Cerebellar nuclear complex (tissue), 1 donor: ENCODE data around the gene TASOR2.

ENCODE experiments used
- DNase-seq, 2 experiments: peaks; one replicate each; lab custom pipeline; 2025; lab: John Stamatoyannopoulos, UW

Gene TASOR2

DNA sequence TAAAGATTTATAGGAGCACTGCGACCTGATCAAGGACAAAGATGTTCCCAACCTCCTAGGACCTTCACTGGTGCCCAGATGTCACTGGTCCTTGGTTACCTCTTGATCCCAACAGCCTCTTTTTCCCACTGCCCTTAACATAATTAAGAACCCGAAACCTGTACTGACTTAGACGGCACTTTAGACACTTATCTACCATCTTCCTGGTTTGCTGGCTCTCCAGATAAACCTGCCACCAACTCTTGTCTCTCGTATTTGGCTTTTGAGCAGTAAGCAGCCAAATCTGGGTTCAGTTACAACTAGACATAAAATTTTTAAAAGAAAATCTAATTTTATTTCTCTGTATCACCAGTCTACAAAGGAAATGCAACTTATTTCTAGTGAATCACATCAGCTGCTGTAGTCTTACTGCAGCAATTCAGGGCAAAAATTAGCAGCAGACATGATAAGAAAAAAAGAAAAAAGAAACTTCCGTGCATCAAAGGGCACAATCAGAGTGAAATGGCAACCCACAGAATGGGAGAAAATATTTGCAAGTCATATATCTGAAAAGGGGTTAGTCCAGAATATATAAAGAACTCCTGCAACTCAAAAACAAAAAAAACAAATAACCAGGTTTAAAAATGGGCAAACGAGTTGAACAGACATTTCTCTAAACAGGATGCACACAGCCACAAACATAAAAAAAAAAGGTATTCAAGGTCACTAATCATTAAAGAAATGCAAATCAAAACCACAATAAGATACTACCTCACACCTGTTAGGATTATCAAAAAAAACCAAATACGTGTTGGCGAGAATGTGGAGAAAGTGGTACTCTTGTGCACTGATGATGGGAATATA lies 27.7 kb upstream of the TASOR2 start:
- DNase-seq, result no peak

DNA sequence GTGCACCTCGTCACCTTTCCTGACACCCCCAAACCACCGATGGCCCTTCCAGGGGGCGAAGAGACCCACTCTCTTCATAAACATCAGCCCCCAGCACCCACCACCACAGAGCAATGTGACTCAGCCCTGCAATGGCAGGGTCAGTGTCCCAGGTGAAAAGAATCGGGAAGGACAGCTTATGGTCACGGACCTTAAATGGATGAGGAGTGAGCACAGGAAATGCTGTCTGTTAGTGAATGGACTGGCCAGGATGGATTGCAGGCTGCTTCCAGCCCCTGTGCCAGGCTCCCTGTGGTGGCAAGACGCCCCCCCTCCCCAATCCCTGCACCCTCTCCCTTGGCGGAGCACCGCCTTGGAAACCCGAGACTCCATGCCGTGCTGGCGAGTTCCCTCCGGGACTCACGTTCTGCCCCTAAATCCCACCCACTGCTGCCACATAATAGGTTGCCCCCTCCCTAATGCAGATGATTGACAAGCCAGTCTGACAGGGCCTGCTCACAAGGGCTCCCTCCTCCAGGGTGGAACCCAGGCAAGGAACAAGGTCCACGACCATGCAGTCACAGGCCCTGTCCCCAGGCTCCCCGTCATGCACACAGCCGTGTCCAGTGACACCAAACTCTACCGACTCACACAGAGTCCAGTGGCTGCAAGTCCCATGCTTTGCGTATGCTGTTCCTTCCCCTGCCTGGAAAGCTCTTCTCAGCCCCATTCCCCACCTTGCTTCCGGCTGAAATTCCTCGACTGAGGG lies 25.6 kb upstream of the TASOR2 start:
- no peak for DNase-seq

DNA sequence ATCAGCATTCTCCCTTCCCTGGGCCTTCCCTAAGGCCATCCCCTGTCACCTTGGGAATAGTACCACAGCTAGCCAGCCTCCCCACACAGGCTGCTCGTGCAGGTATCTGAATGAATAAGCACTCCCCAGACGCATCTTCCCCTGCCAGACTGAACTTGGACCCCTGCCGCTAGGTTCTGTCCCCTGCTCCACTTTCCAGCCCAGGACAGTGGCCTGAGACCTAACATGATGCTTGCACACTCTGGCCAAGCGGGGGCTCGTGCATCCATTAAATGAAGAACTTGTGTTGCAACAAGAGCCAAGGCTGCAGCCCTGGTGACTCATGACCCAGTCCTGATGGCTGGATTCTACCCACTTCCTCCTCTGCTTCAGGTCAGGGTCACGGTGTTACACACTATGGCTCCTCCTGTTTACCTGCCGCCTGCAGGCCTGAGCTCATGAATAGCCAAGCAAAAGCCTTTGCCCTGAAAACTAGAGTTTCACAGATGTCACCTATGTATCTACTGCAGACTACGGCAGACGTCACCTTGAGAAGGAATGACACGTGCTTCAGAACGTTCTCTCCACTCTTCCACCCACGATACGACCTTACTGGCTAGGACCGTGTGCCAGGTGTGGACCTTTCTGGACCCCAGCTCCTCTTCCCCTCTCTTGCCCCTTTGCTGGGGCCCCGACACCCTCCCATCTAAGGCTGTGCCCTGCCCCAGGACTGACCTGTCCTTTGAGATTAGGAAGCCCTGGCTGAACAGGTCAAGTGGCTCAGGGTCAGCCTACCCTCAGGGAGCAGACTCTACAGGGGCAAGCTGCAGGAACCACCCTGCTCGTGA lies 24.7 kb upstream of the TASOR2 start:
- no peak for DNase-seq

DNA sequence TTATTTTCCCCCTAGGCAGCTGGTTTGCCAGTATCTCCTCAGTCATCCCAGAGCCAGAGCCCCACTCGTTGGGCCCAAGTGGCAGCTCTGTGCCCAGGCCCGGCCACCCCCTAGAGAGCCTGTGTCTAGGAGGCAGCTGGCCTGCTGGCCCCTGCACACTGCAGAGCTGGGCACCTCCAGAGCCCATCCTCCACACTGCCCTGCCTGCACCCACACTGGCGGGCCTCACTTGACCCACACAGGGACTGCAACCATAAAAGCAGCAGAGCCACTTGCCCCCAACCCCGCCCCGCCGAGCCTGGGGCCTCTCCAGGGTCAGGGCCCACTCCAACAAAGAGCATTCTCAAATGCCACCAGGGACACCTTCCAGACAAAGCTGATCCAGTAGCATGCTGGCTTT lies 23.6 kb upstream of the TASOR2 start:
- DNase-seq, result no peak

DNA sequence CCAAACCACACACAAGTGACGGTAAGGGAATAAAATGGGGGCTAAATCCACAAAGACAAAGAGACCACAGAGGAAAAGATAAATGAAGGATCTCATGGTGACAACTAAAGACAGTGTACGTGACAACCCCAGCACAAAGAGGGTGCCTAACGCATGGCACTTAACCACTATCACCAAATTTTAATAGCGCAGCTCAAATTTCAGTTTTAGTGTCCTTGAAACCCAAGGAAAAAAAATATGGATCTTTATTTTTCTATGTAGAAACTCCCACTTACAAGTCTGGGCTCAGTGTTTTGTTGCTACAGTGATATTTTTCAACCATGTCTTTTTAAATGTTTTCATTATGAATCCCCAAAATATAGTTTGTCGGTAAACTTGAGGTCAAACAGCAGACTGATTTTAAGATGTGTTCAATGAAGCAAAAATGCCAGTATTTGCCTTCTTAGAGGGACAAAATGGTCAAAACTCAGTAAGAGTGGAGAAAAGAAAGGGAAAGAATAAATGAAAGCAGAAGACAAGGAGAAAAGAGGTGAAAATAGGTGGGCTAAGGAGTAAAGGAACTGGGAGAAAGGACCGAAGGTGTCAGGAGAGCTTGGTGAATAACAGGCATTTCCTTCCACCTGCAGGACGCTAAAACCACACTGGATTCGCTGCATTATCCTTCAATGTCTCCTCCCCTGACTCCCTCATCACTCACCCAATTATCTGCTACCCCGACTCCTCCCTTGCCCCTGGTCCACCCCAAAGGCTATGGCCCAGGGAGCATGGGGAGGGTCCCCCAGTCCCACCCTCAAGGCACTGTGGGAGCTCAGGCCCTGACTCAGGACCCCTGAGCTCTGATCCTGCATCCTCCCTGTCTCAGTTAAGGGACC lies 21.7 kb upstream of the TASOR2 start:
- DNase-seq, result no peak

DNA sequence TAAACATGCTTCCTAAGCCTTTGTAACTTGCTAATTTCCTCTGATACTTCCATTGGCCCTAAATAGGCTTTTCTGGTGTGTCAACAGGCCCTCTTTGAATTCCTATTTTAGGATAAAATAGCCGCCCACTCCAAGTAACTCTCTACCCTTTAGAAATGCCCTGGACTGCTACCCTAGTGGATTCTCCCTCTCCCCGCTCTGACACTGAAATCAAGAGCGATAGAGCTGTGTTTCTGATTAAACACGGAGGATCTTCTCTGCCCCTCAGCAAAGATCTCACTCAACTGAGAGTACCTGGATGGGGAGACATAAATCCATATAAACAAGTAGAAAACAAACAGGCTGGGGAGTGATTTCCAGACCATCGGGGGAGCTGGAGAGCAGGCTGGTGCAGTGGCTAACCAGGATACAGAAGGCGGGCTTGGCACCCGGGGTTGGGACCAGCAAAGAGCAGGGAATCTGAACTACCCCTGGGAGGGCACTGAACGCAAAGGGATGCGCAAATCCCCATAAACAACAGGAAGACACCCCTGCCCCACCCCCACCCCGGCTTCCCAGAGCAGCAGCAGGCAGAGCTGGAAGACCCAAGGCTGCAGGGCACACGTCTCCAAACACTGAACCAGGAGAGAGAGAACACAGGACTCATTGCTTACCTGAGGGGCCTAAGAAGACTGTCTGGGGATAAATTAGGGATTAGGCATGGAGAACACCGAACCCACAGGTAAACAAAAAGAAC lies 20.8 kb upstream of the TASOR2 start:
- DNase-seq, result no peak

DNA sequence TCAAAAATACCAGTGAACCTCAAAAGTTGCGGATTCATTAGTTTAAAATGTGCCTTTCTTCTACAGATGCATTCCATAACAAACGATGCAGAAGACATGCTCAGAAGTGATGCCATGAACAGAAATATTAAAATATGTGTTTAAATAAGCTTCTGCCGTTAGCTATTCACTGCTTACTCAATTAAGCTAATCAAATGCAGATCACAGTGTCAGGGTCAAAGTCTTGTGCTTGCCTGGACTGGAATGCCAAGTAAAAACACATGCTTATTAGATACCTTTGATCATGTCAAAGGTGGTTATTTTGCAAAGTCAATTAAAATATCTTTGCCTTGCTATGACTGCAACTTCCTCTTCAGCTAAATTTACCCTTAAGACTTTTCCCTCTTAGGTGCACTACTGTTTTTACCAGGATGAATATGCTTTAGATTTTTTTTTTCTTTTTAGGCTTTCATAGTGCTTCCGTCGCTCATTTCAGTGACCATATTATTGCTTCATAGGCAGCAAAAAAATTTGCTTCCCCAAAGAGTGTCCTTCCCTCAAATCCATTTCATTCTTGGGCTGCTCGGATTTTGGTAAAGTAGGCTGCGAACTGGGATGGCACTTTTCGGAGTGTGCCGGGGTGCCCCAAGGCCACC lies 19.1 kb upstream of the TASOR2 start:
- DNase-seq, result no peak

DNA sequence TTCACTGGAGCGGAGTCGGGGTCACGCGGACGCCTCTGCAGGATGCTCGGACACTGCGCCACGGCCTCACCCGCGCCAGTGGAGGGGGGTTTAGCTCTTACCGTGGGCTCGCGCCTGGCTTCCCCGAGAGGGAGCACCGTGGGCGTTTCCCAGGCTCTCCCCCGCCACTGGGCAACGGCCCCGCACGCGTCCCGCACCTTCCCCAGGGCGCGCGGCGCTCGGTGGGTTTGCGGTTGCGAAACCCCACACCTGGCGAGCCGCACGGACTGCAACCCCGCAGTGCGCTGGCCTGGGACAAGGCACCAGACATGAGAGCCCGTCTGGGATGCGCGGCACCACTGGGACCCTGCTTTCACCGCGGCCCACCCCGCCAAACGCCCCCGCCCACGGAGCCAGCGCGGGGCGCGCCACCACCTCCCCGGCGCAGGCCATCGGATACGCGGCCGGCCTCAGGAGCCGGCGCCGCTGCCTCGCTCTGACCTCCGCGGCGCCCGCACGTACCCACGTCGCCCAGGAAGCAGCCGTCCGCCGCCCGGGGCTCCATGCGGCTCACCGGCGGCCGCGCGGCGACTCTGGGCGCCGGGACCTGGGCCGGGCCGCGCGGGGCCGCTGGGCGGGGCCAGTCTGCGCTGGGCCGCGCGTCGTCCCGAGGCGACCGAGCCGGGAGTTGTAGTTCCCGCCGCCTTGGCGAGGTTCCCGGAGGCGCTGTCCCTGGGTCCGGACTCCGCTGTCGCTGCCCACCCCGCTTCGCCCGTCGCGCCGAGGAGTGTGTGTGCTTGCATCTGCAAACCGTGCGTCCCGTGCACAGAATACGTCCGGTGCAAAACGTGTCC lies 18.4 kb upstream of the TASOR2 start, which contains the start of gene ASB13:
ASB13 (minus strand) TSS at position 588 of the 833 bp plus-strand sequence; CDS start at position 544, 44 bp downstream.
- no peak for DNase-seq

DNA sequence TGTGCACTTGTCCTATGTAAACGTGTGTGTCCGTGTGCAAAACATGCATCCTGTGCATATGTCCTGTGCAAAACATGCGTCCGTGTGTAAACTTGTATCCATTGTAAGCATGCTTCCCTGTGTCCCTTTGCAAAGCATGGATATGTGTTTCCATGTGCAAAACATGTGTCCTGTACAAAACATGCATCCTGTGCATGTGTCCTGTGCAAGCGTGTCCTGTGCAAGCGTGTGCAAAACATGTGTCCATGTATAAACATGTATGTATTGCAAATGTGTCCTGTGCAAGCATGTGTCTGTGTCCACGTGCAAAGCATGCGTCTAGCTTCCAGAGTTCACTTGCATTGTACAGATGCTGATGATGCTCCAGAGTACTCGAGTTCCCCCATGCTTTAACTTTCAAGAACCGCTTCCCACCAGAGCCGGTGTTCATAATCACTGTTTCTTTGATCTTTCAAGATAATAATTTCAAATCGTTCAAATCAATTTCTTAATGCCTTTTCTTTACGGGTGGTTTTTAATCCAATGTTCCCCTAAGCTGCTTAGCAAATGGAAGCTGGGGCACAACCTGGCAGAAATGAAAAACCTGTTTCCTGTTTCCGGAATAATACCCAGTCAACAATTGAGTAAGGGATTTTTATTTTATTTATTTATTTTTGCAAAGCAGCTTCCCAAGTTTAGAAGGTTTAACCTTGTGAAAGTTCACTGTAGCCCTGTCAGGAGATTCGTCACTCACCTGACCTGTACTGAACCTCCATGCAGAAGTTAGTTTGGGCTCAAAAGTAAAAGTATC lies 17.6 kb upstream of the TASOR2 start:
- DNase-seq, result no peak

DNA sequence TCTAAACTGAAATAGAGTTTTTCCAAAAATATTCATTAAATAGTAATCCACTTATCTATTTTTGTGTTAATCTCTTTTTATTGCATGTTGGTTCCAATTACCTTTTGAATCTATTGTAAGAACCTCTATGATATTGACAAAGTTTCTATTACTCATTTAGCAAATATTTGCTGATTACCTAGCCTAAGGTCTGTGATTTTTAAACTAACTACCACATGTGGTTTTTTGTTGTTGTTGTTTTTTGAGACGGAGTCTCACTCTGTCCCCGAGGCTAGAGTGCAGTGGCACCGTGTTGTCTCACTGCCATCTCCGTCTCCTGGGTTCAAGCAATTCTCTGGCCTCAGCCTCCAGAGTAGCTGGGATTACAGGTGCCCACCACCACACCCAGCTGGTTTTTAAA lies 16.2 kb upstream of the TASOR2 start:
- DNase-seq, result no peak

DNA sequence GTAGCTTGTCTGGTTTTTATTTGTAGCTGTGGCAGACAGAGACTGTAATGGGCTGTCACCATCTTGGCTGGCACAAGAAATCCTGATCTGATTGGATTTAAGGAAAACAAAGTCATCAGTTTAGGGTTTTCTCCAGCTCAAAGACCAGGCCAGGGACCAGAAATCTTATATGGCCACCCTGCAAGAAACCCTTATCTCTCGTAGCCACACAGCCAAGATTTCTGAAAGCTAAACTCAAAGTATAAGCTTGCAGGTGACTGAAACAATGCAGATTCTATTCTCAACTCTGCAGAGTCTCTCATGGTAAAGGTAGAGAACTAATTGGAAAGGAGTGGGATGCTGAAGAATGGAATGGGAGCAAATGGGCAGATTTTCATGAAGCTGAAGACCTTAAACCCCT lies 15.0 kb upstream of the TASOR2 start:
- no peak for DNase-seq

DNA sequence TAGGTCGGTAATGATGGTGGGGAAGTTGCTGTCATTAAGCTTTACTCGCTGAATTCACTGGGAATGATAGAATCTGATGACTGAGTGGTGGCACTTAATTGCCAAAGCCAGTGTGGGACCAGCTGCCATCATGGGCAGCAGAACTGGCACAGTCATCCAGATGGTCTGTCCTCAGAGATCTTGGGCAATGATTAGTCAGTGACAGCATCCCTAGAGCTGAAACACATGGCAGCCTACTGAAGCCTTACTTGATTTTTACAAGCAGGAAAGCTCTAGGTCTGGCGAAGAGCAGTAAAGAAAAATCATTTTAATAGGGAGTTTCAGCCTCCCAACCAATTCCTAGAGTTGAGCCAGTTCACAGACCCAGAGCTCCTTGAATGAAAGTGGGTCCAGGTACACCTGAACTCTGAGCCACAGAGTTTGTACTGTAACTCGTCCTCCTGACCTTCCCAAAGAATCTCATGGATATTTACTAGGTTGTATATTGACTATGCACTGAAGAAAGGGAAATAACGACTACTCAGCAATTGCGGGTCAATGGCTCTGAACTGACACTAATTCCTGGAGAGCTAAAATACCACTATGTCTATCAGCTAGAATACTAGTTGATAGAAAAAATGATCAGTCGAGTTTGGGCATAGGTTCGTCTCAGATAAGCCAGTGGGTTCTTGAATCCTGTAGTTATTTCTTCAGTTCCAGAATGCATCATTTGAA lies 13.8 kb upstream of the TASOR2 start:
- no peak for DNase-seq

DNA sequence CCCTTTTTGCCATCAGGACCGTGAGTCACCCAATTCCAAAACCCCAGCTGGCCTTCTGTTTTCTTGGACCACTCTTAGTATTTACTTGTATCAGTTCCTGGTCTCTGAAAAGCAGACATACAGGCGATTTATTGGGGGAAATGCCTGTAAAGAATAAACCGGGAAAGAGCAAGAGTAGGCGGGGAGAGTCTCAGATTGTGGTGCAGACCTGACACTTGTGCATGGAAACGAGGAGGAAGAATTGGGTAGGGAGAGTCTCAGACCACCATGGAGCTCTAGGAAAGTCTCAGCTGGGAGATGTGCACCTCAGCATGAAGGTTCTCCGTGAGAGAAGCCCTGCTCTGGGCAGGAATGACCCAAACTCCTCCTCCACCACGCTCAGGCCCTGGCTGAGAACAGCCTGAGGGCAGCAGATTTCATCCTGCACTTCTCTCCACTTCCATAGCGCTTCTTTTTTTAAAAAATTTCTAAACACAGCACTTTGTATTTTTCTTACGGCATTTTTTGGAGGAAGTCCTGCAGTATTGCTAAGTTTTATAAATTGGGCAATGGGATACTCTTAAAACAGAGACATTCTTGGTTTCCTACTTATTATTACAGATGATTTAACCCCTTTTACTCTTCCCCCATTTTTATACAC lies 6.1 kb upstream of the TASOR2 start:
- no peak for DNase-seq

DNA sequence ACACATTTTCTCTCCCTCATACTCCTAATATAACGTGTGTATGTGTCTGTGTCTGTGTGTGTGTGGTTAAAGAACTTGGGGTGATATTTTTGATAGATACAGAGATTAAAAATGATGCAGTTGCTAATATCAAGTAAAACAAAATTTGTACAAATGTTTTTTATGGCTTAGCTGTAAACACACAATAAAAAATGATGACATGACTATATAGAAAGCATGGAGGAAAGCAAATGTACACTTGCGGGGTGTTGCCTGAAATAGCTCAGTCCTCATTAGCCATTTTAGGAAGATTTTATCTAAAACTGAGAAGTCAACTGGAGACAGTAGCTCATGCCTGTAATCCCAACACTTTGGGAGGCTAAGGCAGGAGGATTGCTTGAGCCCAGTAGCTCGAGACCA lies 5.6 kb upstream of the TASOR2 start:
- DNase-seq, result no peak

DNA sequence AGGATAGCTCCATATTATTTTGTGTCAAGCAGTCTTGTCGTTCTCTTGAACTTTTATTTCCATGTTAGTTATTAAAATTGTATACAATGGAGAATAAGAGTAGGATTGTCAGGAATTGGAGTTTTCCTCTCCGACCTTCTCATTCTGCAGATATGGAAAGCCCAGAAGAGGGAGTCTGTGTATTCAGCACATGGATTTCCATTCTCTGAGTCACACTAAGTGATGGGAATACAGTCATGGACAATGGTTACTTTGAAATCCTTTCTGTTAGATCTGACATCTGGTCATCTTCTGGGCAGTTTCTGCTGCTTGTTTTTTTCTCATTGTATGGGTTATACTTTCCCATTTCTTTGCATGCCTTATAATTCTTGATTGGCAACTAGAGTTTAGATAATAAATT lies 5.0 kb upstream of the TASOR2 start:
- no peak for DNase-seq

DNA sequence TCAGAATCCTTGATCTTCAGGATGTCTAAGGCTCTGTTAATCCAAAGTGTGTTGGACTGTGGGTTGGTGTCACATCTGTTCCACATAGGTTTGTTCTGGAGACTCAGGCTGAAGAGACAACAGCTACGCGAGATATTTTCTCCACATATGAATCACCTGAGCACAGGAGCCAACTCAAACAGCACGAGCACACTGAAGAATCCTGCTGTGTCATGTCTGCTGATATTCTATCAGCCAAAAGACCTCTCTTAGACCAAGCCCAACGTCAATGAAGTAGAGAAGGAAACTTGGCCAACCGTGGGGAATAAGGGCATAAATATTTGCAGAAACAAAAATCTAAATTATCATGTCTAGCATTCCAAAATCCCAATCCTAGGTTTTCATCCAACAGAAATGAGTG lies 2.7 kb upstream of the TASOR2 start:
- no peak for DNase-seq

DNA sequence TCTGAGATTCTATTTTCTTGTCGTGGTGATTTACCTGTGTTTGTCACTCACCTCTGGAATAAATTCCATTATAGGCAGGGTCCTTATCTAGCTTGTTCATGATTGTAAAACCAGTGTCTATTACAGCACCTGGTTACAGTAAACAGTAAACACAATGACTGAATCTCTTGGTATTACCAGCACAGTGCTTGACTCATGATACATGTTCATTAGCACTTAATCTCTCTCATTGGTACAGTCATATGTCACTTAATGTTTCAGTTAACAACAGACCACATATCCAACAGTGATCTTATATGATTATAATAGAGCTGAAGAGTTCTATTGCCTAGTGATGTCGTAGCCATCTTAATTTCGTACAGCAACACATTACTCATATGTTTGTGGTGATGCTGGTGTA lies 1.6 kb upstream of the TASOR2 start:
- no peak for DNase-seq
